Osteoblast (primary cell): ENCODE results near the gene EML3. TPM values are rescaled to one million over a fixed set of nuclear protein-coding genes. Genes with fewer than 3 reads are reported as not detected.
A peak's percentile ranks its signal among the peaks of the same experiment; 100 is the strongest.

Source experiments
- DNase-seq: peaks from one replicate; pipeline ENCODE4 v3.0.0; 2011; ENCODE audit warnings: low spot score, mixed read lengths; ENCODE audit not compliant: insufficient read length; ENCODE audit errors: missing footprints
- H2AFZ ChIP-seq: 2 replicates; pipeline ENCODE4 v1.6.0; 2011; ENCODE audit warnings: mild to moderate bottlenecking, low read length
- H3K27ac ChIP-seq: 2 replicates; pipeline ENCODE4 v1.5.1; 2011; ENCODE audit warnings: mild to moderate bottlenecking, low read depth, low read length, moderate library complexity
- H3K27me3 ChIP-seq: 2 replicates; pipeline ENCODE4 v1.6.0; 2012; ENCODE audit warnings: mild to moderate bottlenecking, control low read depth, inconsistent platforms, low read length, moderate library complexity; ENCODE audit not compliant: insufficient read depth
- H3K36me3 ChIP-seq: 2 replicates; pipeline ENCODE4 v1.5.1; 2011; ENCODE audit warnings: mild to moderate bottlenecking, low read length, control low read depth, moderate library complexity; ENCODE audit not compliant: insufficient read depth
- H3K4me1 ChIP-seq: 2 replicates; pipeline ENCODE4 v1.5.1; 2011; ENCODE audit warnings: mild to moderate bottlenecking, low read length, control low read depth, moderate library complexity; ENCODE audit not compliant: insufficient read depth
- H3K4me2 ChIP-seq: 2 replicates; pipeline ENCODE4 v1.6.0; 2011; ENCODE audit warnings: mild to moderate bottlenecking, low read length; ENCODE audit not compliant: insufficient read depth
- H3K4me3 ChIP-seq: fragments of 200-600 bp; sonication (generic); 3 replicates; pipeline ENCODE4 v1.5.1; 2012; ENCODE audit warnings: mild to moderate bottlenecking, low read length, inconsistent platforms; ENCODE audit not compliant: insufficient read depth
- H3K79me2 ChIP-seq: 2 replicates; pipeline ENCODE4 v1.6.0; 2012; ENCODE audit warnings: mild to moderate bottlenecking, low read length, control low read depth, inconsistent platforms; ENCODE audit not compliant: insufficient read depth
- H3K9me3 ChIP-seq: 2 replicates; pipeline ENCODE4 v1.5.1; 2011; ENCODE audit warnings: low read depth, low read length, control low read depth
- H4K20me1 ChIP-seq: 2 replicates; pipeline ENCODE4 v1.6.0; 2012; ENCODE audit warnings: mild to moderate bottlenecking, low read length, control low read depth; ENCODE audit not compliant: insufficient read depth
- CTCF ChIP-seq: IDR thresholded peaks from 2 replicates; pipeline ENCODE4 v1.5.1; 2011; ENCODE audit warnings: mild to moderate bottlenecking, low read depth, low read length, moderate library complexity; ENCODE audit errors: extremely low read depth
- total RNA-seq: library from RNA; depleted of rRNA; stranded (reverse); fragments of >200 nt; gene quantifications from 2 replicates; pipeline ENCODE4 v1.2.3, GENCODE V29; 2012

Gene EML3
- 26.4 and 29.5 TPM in 2 replicates for total RNA-seq

GRCh38 chr11:62612366-62613290 lies at the start of gene EML3, which contains the start of gene ROM1:
Gene EML3, minus strand, starts transcription at chr11:62612775. Its CDS starts 318 bp downstream, at chr11:62612457.
Gene ROM1, plus strand, starts transcription at chr11:62613257. Its CDS starts 25 bp downstream, at chr11:62613282.
- peak; percentile 99 for DNase-seq
- TF ChIP-seq CTCF: peak; percentile 55

GRCh38 chr11:62656796-62657429 lies 44.3 kb upstream of the EML3 start:
- H4K20me1 ChIP-seq: no peaks in the 10 kb centered on the region
- H3K79me2 ChIP-seq: peaks cover 12% of the 10 kb centered on the region
- TF ChIP-seq CTCF: no peak
- H3K36me3 ChIP-seq: no peaks in the 10 kb centered on the region
- H3K27ac ChIP-seq: no peak overlapping the region
- H2AFZ ChIP-seq: no peak overlapping the region
- no peaks in the 10 kb centered on the region for H3K9me3 ChIP-seq
- no peak overlapping the region for H3K4me3 ChIP-seq
- no peak overlapping the region for H3K4me2 ChIP-seq
- peaks cover 8% of the 10 kb centered on the region for H3K4me1 ChIP-seq
- DNase-seq: peak; percentile 23
- H3K27me3 ChIP-seq: no peaks in the 10 kb centered on the region

More at GRCh38 chr11:62612366-62613290, at the start of gene EML3, which contains the start of gene ROM1:
- Histone ChIP-seq H3K4me2 (peak within 1 kb of the TSS; percentile 98), H3K79me2 (peaks cover 11% of the 10 kb centered on the region), H3K27me3 (no peaks in the 10 kb centered on the region), H4K20me1 (peaks cover 2% of the 10 kb centered on the region), H3K4me3 (peak within 1 kb of the TSS; percentile 92), H3K9me3 (no peaks in the 10 kb centered on the region), H3K27ac (peak within 1 kb of the TSS; percentile 83), H3K36me3 (peaks cover 32% of the 10 kb centered on the region), H3K4me1 (peaks cover 11% of the 10 kb centered on the region), H2AFZ (peak within 1 kb of the TSS; percentile 94)

- Histone ChIP-seq H3K4me3 (no peak overlapping the region), H3K36me3 (peaks cover 6% of the 10 kb centered on the region), H3K4me2 (no peak overlapping the region), H3K4me1 (peaks cover 13% of the 10 kb centered on the region), H4K20me1 (no peaks in the 10 kb centered on the region), H2AFZ (peak overlapping the region; percentile 27), H3K79me2 (peaks cover 32% of the 10 kb centered on the region), H3K27me3 (no peaks in the 10 kb centered on the region), H3K27ac (no peak overlapping the region), H3K9me3 (no peaks in the 10 kb centered on the region)
- TF ChIP-seq CTCF: no peak
- no peak for DNase-seq
These were observed 41.7 kb upstream of the EML3 start for GRCh38 chr11:62654297-62654696.
